PC-9 (cell line): ENCODE data around the gene KIF26A. TPM values are rescaled to one million over a fixed set of nuclear protein-coding genes. Genes with fewer than 3 reads are reported as not detected.

Experiments used
- BruUV-seq: library from RNA; stranded (reverse); fragments of 400-500 nt; replicated peaks from 2 replicates; lab custom pipeline; 2021; lab: Mats Ljungman, UMichigan
- CTCF ChIA-PET: fragments of 300-600 bp; sonication (Branson Sonifier 250); formaldehyde crosslinking; loops from one replicate; lab custom pipeline; 2022; ENCODE audit warnings: antibody characterized with exemption; lab: Charles Lee
- POLR2A ChIA-PET: fragments of 300-600 bp; sonication (Branson Sonifier 250); formaldehyde crosslinking; loops from one replicate; lab custom pipeline; 2022; ENCODE audit warnings: antibody characterized with exemption; ENCODE audit not compliant: unreplicated experiment; lab: Charles Lee
- DNase-seq, 2 experiments: peaks; one replicate each; pipeline versions ENCODE4 v3.0.0 to v3.0.0-alpha.2; 2015 to 2022; ENCODE audit warnings: mixed read lengths in 1 of 2
- H2AFZ ChIP-seq: fragments of 200-600 bp; sonication (generic); 2 replicates; pipeline ENCODE4 v1.8.1; 2017; ENCODE audit warnings: antibody characterized with exemption
- H3F3A ChIP-seq: fragments of 200-600 bp; sonication (generic); 2 replicates; pipeline ENCODE4 v1.8.1; 2017; ENCODE audit warnings: antibody characterized with exemption, mild to moderate bottlenecking, low read depth; ENCODE audit not compliant: insufficient read depth
- H3K27ac ChIP-seq: fragments of 200-600 bp; sonication (generic); 2 replicates; pipeline ENCODE4 v1.6.1; 2016; ENCODE audit warnings: mixed run types
- H3K27me3 ChIP-seq: fragments of 200-600 bp; sonication (generic); 2 replicates; pipeline ENCODE4 v1.6.1; 2016; ENCODE audit warnings: low read depth, mixed run types; ENCODE audit not compliant: insufficient read depth
- H3K36me3 ChIP-seq: fragments of 200-600 bp; sonication (generic); 2 replicates; pipeline ENCODE4 v1.6.1; 2016; ENCODE audit warnings: low read depth, mixed run types
- H3K4me1 ChIP-seq: fragments of 200-600 bp; sonication (generic); replicated peaks from 2 replicates; pipeline ENCODE4 v1.6.1; 2016; ENCODE audit warnings: mixed run types; ENCODE audit not compliant: insufficient read depth
- H3K4me2 ChIP-seq: fragments of 200-600 bp; sonication (generic); 2 replicates; pipeline ENCODE4 v1.6.1; 2017; ENCODE audit warnings: mixed run types
- H3K4me3 ChIP-seq: fragments of 200-600 bp; sonication (generic); 2 replicates; pipeline ENCODE4 v1.6.1; 2016; ENCODE audit warnings: mixed run types
- H3K79me2 ChIP-seq: fragments of 200-600 bp; sonication (generic); 2 replicates; pipeline ENCODE4 v1.6.1; 2017; ENCODE audit warnings: low read depth, mixed run types
- H3K9me2 ChIP-seq: fragments of 200-600 bp; sonication (generic); 2 replicates; pipeline ENCODE4 v1.8.1; 2017; ENCODE audit warnings: mild to moderate bottlenecking; ENCODE audit not compliant: insufficient read depth
- H3K9me3 ChIP-seq: fragments of 200-600 bp; sonication (generic); 2 replicates; pipeline ENCODE4 v1.8.1; 2016; ENCODE audit warnings: low read depth; ENCODE audit not compliant: insufficient read depth
- H4K20me1 ChIP-seq: fragments of 200-600 bp; sonication (generic); 2 replicates; pipeline ENCODE4 v1.8.1; 2017; ENCODE audit not compliant: insufficient read depth
- CTCF ChIP-seq: fragments of 200-600 bp; sonication (generic); conservative IDR thresholded peaks from 2 replicates; pipeline ENCODE4 v1.6.1; 2017; ENCODE audit warnings: mixed run types, antibody characterized with exemption, mild to moderate bottlenecking, moderate library complexity
- EZH2 ChIP-seq: fragments of 200-600 bp; sonication (generic); IDR thresholded peaks from 2 replicates; pipeline ENCODE4 v1.8.0; 2017; ENCODE audit warnings: antibody characterized with exemption, low read depth
- intact Hi-C: fragments of 100-400 bp; cut with micrococcal nuclease; formaldehyde crosslinking; loops from one replicate; pipeline ENCODE4 v1.10.0; 2022; ENCODE audit not compliant: unreplicated experiment
- total RNA-seq: library from RNA; stranded (reverse); gene quantifications from 2 replicates; pipeline ENCODE4 v1.2.3, GENCODE V29; 2021

Gene KIF26A
- total RNA-seq, 1 experiment from 2014 or later: 0.17 TPM

- H3K79me2 ChIP-seq: no peaks in the 10 kb centered on the region
- no peak overlapping the region for H2AFZ ChIP-seq
- no peaks in the 10 kb centered on the region for H3K9me2 ChIP-seq
- no peaks in the 10 kb centered on the region for H3F3A ChIP-seq
- TF ChIP-seq CTCF (no peak), EZH2 (no peak)
- no peak overlapping the region for H3K27ac ChIP-seq
- ChIA-PET POLR2A (no interaction called here), CTCF (interaction anchor here (0.6 kb wide), 1 partner anchor 104 kb away, joined by 3 read pairs; no protein-coding TSS in a partner anchor)
- peaks cover 57% of the 10 kb centered on the region for H3K27me3 ChIP-seq
- intact Hi-C loops: no loop called here
- H3K9me3 ChIP-seq: no peaks in the 10 kb centered on the region
- no peaks in the 10 kb centered on the region for H3K36me3 ChIP-seq
- no TSS peak for BruUV-seq
- no peak overlapping the region for H3K4me3 ChIP-seq
- DNase-seq: no peak
- no peaks in the 10 kb centered on the region for H4K20me1 ChIP-seq
- no peaks in the 10 kb centered on the region for H3K4me1 ChIP-seq
- no peak overlapping the region for H3K4me2 ChIP-seq
Measured at GRCh38 chr14:104151026-104151381, 12.6 kb downstream of the KIF26A start.

GRCh38 chr14:104151566-104152245 is 13.3 kb downstream of the KIF26A start:
- Histone ChIP-seq H3K27me3 (peaks cover 55% of the 10 kb centered on the region), H3K9me2 (no peaks in the 10 kb centered on the region), H2AFZ (no peak overlapping the region), H3F3A (no peaks in the 10 kb centered on the region), H3K4me1 (no peaks in the 10 kb centered on the region), H3K27ac (no peak overlapping the region), H3K4me2 (no peak overlapping the region), H3K79me2 (no peaks in the 10 kb centered on the region), H3K9me3 (no peaks in the 10 kb centered on the region), H3K4me3 (no peak overlapping the region), H3K36me3 (no peaks in the 10 kb centered on the region), H4K20me1 (no peaks in the 10 kb centered on the region)
- CTCF ChIA-PET: no interaction called here
- intact Hi-C loops: no loop called here
- TF ChIP-seq EZH2 (no peak), CTCF (no peak)
- POLR2A ChIA-PET: no interaction called here
- DNase-seq: no peak
- BruUV-seq: no TSS peak

GRCh38 chr14:104152246-104152575 is 13.8 kb downstream of the KIF26A start:
- H3K9me2 ChIP-seq: no peaks in the 10 kb centered on the region
- H3K4me3 ChIP-seq: no peak overlapping the region
- H3K36me3 ChIP-seq: no peaks in the 10 kb centered on the region
- H3K4me2 ChIP-seq: no peak overlapping the region
- intact Hi-C loops: no loop called here
- H3F3A ChIP-seq: no peaks in the 10 kb centered on the region
- H3K27ac ChIP-seq: no peak overlapping the region
- DNase-seq: no peak
- no peaks in the 10 kb centered on the region for H3K79me2 ChIP-seq
- H4K20me1 ChIP-seq: no peaks in the 10 kb centered on the region
- no TSS peak for BruUV-seq
- TF ChIP-seq EZH2 (no peak), CTCF (no peak)
- ChIA-PET CTCF (no interaction called here), POLR2A (no interaction called here)
- H3K27me3 ChIP-seq: peaks cover 51% of the 10 kb centered on the region
- no peak overlapping the region for H2AFZ ChIP-seq
- H3K4me1 ChIP-seq: no peaks in the 10 kb centered on the region
- H3K9me3 ChIP-seq: no peaks in the 10 kb centered on the region
